Cortex of kidney (tissue), 1 donor: ENCODE data around the gene RBM19.
"Not testable (repeated sequence)": the region's sequence is repeated elsewhere in the genome, so short reads cannot be mapped to it uniquely, and the experiment has no call there.

ENCODE experiments used
- DNase-seq: peaks from one replicate; lab custom pipeline; 2025; lab: John Stamatoyannopoulos, UW

RBM19 gene, protein sequence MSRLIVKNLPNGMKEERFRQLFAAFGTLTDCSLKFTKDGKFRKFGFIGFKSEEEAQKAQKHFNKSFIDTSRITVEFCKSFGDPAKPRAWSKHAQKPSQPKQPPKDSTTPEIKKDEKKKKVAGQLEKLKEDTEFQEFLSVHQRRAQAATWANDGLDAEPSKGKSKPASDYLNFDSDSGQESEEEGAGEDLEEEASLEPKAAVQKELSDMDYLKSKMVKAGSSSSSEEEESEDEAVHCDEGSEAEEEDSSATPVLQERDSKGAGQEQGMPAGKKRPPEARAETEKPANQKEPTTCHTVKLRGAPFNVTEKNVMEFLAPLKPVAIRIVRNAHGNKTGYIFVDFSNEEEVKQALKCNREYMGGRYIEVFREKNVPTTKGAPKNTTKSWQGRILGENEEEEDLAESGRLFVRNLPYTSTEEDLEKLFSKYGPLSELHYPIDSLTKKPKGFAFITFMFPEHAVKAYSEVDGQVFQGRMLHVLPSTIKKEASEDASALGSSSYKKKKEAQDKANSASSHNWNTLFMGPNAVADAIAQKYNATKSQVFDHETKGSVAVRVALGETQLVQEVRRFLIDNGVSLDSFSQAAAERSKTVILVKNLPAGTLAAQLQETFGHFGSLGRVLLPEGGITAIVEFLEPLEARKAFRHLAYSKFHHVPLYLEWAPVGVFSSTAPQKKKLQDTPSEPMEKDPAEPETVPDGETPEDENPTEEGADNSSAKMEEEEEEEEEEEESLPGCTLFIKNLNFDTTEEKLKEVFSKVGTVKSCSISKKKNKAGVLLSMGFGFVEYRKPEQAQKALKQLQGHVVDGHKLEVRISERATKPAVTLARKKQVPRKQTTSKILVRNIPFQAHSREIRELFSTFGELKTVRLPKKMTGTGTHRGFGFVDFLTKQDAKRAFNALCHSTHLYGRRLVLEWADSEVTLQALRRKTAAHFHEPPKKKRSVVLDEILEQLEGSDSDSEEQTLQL

DNA sequence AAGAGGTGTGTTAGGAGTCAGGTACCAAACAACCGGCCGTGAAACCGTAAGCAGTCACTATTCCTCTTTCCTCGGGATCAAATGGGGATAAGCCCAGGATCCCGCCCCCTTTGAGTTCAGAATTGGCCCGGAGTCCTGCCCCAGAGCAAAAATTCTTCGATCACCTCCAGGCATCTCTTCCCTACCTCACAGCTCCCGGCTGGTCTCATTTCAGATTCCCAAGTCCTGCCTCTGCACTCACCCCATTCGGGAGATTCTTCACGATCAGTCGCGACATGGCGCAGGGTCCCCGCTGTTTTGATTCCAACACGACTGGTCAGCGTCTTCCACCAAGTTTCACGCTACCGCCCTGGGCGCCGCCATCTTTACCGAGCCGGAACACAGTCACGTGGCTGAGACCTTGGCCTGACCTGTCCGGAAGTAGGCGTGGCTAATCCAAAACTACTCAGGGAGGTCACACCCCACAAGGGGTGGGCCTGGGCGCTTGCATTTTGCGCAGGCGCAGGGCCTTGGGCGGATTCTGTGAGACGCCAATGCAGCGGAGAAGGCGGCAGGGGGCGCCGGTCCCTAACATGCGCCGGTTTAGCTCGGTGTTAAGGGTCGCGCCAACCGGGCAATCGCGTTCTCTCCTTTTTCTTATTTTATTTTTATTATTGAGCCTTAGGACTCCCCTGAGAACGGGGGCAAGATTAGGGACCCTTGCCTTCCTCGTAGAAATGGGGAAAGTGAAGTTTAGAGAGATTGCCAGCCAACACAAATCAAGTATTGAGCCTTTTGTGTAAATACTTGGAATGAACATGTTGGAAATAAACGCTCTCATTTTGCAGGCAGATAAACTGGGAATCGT lies at the start of gene RBM19:
Gene RBM19, minus strand, starts transcription at position 375 of the 847 bp plus-strand sequence. Its CDS starts 98 bp downstream, at position 277.
- peak; percentile 67 for DNase-seq

DNA sequence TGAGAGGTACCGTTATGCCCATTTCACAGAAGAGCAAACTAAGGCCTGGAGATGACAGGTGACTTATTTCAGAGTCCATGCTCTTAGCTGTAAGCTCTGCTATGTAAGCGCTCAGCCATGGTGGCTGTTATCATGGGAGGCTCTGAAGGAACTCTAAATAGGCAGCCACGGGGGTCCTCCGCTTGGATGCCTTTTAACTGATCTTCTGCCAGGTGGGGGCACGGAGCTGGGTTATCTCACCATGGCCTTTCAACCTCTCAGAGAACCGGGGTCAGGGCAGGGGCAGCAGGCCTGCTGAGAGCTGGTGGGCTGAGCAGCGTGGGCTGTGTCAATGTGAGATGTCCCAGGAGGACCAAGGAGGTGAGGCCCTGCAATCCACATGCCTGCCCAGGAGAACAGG lies 49.7 kb upstream of the RBM19 start:
- no peak for DNase-seq

DNA sequence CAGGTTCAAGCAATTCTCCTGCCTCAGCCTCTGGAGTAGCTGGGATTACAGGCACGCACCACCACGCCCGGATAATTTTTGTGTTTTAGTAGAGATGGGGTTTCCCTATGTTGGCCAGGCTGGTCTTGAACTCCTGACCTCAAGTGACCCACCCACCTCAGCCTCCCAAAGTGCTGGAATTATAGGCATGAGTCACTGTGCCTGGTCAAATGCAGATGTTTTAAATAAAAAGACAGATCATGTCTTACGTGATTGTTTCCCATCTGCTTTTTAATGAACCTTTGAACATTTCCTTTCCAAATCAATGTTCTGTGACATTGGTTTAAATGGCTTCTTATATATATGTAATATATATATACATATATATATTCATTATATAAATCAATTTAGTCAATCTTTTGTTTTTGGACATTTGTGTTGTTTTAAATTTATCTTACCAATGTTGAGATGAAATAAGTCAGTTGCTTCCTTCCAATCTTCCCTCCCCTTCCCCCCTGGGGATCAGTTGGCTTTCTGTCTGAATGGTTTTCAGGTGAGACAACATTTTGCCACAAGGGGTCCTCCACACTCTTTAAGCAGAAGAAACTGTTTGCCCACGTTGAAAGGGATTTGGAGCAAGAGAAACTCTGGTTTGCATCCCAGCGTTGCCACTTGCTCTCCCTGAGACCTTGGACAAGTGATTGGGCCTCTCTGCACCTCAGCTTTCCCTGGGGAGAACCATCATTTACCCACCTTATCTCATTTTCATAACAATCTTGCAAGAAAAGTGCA lies 47.6 kb upstream of the RBM19 start:
- DNase-seq, result no peak

DNA sequence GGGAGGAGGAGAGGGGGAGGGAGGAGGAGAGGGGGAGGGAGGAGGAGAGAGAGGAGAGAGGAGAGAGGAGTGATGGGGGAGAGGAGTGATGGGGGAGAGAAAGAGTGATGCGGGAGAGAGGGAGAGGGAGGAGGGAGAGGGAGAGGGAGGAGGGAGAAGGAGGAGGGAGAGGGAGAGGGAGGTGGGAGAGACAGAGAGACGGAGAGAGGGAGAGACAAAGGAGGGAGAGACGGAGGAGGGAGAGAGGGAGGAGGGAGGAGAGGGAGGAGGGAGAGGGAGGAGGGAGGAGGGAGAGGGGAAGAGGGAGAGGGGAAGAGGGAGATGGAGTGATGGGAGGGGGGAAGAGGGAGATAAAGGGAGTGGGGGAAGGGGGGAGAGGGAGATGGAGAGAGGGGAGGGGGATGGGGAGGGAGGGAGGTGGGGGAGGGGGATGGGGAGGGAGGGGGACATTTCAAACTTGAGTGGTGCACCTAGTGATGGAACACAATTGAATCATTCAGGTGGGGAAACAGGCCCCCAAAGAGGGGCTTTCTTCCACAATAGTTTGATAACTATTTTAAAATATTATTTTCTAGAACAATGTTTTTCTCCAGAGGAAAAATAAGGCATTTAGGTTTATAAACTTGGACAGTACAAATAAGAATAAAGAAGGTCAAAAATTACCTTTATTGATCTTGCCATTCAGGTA lies 46.8 kb upstream of the RBM19 start:
- no peak for DNase-seq

DNA sequence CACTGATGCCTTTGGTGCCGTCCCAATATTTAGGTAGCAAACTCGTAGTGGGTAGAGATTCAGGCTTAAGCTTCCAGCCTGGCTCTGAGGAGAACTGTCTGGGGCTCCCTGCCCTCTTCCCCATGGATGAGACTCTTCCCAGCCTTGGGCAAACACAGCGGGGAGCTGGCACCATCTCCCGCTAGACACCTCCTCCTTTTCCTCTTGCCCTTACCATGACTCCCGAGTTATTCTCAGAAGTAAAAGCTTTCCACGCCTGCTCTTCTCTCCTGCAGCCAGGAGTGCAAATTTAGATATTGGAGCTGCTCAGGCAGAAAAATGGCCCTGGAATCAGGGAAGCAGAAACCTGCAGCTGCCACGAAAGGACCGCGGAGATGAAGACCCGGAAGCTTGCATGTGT lies 45.6 kb upstream of the RBM19 start:
- no peak for DNase-seq

DNA sequence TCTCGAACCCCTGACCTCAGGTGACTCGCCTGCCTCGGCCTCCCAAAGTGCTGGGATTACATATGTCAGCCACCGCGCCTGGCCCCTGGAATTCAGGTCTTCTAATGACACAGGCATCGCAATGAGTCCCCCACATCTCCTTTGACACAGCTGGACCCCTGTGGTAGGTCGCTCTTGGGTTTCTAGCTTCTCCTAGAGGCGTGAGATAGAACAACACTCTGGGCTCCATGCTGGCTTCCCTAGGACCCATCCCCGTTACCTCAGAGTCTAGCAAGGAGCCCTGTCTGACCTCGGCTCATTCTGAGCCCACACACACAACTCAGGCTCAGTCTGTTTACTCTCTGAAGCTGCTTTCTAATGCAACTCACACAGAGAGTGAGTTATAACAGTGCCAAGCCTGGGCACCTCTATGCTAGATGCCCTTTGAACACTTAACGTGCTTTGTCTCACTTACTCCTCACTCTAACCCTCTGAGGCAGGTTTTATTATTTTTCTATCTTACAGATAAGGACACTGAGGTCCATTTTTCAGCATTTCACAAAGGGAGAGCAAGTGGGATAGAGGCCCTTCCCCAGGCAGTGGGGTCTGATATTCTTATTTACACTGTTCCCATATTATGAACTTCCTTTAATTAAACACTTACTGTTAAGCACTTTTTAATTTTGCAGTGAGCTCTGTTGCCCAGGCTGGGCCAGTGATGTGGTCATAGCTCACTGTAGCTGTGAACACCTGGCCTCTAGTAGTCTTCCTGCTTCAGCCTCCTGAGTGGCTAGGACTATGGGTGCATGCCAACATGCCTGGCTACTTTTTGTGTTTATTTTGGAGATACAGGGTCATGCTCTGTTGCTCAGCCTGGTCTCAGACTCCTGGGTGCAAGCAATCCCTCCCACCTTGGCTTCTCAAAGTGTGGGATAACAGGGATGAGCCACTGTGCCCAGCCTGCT lies 40.6 kb upstream of the RBM19 start:
- DNase-seq, result no peak

DNA sequence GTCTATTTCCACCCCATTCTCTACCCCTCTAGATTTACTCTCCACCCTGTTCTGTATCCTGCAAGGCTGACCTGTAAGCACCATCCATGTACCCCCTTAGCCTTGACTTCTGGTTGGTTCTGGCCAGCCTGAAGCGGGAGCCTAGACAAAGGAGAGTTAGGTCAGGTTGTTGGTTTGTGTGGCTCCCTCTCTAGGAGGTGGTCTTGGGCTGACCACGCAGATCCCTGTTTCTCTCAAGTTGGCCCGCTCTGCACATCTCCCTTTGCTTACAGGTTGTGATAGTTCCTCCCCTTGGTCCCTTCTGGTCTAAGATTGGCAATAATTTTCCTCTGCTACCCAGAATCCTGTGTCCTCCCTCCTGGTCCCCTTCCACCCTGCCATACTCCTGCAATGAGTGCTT lies 38.3 kb upstream of the RBM19 start:
- no peak for DNase-seq

DNA sequence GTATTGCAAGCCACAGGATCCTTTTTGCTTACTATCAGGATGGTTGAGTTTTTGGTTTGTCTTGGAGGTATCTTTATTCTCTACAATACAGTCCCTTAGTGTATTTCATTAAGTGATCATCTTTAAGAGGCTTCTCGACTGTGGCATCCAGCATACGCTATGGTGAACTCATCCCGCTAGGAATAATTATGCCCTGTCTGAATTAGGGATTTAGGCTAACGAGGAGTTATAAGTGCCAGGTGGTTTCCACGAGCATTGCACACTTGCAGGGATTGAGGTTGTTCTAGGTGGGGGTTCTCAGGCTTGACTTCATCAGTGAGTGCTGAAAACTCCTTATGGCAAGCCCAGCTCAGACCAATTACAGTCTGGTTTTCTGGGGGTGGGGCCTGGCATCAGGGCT lies 37.2 kb upstream of the RBM19 start:
- no peak for DNase-seq

DNA sequence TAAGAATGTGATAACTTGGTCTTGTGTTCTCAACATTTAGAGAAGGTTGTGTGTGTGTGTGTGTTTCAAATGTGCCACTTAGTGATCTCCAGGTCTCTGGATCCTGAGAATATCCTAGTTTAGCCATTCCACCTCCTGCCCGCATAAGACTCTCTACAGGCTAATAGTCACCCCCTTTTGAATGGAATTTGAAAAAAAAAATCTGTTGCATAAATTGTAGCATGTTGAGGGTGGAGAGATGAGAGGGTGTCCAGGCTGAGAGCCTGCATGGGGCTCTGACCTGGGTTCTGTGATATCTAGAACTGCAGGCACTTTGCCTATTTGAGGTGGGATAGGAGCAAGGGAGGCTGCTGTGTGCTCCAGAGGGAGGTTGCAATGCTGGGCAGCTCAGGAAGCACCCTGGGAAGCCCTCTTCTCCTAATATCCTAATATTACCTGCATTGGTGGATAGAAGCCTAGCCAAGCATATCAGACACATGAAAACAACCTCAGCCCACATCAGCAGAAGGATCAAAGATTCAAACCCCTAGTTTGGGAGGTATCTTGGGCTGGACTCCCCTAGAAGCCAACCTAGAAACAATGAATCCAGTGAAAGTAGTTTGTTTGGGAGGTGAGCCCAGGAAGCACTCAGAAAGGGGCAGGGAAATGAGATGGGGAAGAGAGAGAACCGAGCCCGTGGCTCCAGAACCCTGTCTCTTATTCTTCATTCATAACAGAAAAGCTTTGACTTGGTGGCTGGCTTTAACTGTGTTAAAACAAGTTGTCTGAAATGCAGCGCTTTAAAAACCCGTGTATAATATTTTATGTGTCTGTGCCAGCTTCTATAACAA lies 35.6 kb upstream of the RBM19 start:
- DNase-seq, result no peak

DNA sequence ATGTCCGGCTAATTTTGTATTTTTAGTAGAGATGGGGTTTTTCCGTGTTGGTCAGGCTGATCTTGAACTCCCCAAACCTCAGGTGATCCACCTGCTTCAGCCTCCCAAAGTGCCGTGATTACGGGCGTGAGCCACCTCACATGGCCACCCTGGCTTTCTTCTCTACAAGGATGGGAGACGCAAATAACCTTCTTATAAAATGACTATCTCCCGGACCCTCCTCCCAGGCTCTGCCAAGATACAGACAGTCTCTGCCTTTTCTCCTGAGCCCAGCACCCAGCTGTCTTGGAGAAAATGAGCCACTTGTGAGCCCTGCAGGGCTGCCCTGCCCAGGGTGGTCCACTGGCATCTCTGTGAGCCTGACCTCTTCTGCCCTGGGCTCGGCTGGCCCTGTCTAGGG lies 34.7 kb upstream of the RBM19 start:
- no peak for DNase-seq

DNA sequence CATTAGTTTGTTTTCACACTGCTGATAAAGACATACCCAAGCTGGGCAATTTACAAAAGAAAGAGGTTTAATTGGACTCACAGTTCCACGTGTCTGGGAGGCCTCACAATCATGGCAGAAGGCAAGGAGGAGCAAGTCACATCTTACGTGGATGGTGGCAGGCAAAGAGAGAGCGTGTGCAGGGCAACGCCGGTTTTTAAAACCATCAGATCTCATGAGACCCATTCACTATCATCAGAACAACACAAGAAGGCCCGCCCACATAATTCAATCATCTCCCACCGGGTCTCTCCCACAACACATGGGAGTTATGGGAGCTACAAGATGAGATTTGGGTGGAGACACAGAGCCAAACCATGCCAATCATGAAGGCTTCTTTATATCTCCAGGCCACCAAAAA lies 34.1 kb upstream of the RBM19 start:
- DNase-seq, result not testable (repeated sequence)

DNA sequence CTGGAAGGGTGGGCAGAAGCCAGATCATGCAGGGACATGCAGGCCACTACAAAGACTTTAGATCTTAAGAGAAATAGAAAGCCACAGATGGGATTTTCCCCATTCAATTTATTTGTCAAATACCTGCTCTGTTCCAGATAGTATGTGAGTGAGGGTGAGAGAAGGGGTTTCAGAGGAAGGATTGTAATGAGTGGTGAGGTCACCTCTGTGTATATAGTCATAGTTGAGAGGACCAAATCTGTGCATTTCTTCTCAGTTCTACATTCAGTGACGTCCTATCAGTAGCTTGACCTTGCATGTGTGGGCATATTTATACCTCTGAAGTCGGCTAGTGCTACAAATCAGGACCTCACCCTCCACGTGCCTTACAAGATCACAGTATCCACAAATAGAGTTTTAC lies 31.2 kb upstream of the RBM19 start:
- no peak for DNase-seq

DNA sequence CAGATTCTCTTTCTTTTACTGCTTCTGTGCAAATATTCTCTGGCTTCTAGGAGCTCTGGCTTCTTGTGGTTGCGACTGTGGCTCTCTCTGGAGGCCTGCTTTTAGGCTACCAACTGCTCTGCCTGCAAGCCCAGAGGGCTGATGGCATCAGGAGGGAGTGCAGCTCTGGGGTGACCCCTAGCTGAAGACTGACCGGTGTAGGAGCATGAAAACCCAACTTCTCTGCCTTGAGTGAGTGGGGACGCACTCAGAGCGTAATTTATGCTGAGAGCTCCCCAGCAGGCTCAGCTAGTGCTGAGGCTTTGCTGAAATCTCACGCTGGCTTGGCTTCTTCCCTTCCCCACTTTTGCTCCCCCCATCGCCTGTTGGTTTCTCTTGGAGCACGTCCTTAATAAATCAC lies 29.9 kb upstream of the RBM19 start:
- no peak for DNase-seq

DNA sequence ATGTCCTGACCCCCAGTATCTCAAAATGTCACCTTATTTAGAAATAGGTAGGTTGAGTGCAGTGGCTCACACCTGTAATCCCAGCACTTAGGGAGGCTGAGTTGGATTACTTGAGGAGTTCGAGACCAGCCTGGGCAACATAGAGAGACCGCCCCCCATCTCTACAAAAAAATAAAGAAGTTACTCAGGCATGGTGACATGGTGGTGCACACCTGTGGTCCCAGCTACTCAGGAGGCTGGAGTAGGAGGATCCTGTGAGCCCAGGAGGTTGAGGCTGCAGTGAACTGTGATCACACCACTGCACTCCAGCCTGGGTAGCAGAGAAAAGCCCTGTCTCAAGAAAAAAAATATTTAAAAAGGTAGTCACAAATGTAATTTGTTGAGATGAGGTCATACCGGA lies 27.9 kb upstream of the RBM19 start:
- DNase-seq, result no peak

DNA sequence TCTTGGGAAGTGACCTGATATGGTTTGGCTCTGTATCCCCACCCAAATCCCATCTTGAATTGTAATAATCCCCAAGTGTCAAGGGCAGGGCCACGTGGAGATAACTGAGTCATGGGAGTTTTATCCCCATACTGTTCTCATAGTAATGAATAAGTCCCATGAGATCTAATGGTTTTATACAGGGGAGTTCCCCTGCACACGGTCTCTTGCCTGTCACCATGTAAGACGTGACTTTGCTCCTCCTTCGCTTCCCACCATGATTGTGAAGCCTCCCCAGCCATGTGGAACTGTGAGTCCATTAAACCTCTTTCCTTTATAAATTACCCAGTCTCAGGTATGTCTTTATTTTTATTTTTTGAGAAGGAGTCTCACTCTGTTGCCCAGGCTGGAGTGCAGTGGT lies 26.6 kb upstream of the RBM19 start:
- not testable (repeated sequence) for DNase-seq

DNA sequence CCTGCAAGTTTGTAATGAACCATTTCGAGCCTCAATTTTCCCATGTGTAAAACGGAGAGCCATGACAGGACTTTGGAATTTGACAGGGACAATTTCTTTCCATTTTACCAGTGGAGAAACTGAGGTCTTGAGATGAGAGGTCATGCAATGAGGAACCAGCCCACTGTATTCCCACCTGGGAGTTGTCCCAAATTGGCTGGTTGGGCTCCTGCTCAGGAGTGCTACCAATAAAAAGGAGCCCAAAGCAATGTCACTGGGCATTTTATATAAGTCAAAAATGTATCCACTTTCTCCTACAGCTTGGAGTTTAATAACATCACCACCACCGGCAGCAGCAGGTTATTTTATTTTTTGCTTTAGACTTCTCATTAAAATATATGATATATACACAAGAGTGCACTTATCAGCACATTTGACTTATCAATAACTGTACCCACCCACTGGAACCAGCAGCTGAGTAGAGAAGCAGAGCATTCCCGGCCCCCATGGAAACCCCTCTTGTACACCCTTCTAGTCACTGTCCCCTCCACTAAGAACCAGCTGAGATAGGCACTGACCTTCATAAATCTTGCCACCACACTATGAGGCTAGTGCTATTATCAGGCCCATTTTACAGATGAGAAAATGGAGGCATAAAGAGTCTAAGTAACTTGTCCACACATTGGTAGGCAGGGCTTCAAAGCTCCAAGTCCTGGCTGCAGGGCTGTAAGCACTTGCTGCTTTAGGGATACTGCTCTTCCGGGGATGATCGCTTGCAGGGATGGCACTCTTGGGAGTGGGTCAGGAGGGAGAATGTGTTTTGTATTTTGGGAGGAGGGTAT lies 25.3 kb upstream of the RBM19 start:
- no peak for DNase-seq
